ENCODE data around the gene CDK14.

DNA sequence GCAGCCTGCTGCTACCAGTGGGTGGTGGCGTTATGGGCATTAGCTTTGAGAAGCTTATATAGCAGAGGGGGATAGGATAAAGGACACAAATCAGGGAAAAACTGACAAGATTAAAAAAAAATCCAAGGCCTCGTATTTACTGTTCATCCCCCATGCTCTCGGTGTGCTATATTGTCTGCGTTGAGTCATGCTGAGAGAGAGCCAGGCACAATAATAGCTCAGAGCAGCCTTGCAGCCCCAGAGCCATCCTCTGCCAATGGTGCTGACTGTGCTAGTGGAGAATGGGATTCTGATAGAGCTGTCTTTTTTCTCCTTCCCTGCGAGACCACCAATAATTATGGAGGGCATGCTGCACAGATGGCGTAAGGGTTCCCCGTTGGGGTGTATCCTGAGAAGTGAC lies 616.5 kb downstream of the CDK14 start:
- TF ChIP-seq, protein P1, sequence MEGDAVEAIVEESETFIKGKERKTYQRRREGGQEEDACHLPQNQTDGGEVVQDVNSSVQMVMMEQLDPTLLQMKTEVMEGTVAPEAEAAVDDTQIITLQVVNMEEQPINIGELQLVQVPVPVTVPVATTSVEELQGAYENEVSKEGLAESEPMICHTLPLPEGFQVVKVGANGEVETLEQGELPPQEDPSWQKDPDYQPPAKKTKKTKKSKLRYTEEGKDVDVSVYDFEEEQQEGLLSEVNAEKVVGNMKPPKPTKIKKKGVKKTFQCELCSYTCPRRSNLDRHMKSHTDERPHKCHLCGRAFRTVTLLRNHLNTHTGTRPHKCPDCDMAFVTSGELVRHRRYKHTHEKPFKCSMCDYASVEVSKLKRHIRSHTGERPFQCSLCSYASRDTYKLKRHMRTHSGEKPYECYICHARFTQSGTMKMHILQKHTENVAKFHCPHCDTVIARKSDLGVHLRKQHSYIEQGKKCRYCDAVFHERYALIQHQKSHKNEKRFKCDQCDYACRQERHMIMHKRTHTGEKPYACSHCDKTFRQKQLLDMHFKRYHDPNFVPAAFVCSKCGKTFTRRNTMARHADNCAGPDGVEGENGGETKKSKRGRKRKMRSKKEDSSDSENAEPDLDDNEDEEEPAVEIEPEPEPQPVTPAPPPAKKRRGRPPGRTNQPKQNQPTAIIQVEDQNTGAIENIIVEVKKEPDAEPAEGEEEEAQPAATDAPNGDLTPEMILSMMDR (IDR thresholded peaks at IDR 0.05) = no peak
- no peak for TF ChIP-seq POLR2A (IDR thresholded peaks at IDR 0.05)

All from esophagus squamous epithelium (tissue), 4 donors.